ENCODE data around the gene ANKRD44.

DNA sequence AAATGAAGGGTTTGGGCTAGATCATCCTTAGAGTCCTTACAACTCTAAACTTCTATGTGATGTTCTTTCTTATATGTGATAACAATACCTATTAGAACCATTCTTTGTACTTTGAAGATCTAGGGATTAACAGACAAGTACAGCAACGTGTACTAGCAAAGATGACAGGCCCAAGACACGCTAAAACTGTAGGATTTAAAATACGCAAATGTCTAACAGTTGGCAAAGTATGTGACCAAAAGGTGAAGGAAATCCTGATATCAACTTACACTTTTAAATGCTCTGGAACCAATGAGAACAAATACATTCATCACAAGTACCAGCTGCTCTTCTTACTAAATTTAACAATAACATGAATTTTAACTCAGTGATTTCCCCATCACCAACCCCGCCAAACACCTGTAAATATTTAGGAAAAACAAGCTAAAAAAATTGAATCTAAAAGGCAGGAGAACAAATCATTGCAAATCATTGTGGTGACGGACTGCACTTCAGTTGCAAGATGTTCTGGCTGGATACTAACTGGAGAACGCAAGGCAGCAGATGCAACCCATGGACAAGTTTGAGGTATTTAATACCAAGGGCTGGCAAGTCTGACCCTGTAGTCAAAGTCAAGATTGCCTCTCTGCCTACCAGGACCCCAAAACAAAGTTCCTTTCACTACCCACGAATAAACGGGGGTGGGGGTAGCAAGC lies 1.4 kb downstream of the ANKRD44 start:
- TF ChIP-seq CTCF (IDR thresholded peaks at IDR 0.05) (no peak), POLR2A (IDR thresholded peaks at IDR 0.05) (no peak)
